ENCODE results near the gene BAD. TPM values are rescaled to one million over a fixed set of nuclear protein-coding genes. Genes with fewer than 3 reads are reported as not detected.

BAD gene
- total and polyA plus RNA-seq, 2 of the 13 experiments (the other 11 are each of a cell fraction or from before 2014, with no cell fraction given): 17.9 to 28.5 TPM

DNA sequence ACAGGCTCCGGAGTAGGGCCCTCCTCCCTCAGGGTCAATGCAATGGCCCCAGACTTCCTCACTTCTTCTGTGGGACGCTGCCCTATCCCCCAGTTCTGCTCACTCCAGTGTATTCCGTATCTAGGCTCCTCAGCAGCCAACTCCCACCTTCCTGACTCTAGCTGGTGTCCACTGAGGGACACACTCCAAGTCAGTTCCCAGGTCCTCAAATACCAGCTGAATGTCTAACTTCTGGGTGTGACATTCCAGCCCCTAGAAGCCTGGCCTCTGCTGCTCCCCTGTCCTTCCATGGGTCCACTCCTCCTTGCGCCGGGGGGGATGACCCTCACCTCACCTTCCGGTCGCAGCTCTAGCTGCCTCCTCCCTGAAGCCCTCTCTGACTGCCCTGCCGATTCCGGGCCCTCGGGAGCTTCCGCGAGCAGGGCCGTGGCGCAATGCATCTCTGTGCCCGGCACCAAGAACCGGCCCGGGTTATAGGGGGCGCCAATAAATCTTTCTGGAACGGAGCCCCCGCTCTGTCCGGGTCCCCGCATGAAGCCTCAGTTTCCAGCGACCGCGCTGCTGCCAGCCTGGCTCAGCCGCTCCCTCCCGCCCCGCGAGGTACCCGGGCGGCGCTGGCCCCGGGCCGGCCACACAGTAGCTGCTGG is 15.4 kb downstream of the BAD start (continued):
- TF ChIP-seq RFXAP (CRISPR knock-in tag; IDR thresholded peaks at IDR 0.05; ENCODE audit: borderline replicate concordance) (no peak), ZNF530 (CRISPR knock-in tag; IDR thresholded peaks at IDR 0.05; ENCODE audit: low read depth) (no peak), SALL1 (CRISPR knock-in tag; IDR thresholded peaks at IDR 0.05) (no peak), PHB2 (IDR thresholded peaks at IDR 0.05; ENCODE audit: partially characterized antibody) (no peak), PHF8 (CRISPR knock-in tag; IDR thresholded peaks at IDR 0.05) (0 out of 2 replicates have a peak, but pooled peaks have one; percentile 47), ZFAT (CRISPR knock-in tag; conservative IDR thresholded peaks at IDR 0.05) (no peak), ZFP1 (CRISPR knock-in tag; IDR thresholded peaks at IDR 0.05) (no peak), SRSF9 (IDR thresholded peaks at IDR 0.05; ENCODE audit: borderline replicate concordance, insufficient read depth, low read depth, low read length, poor library complexity, severe bottlenecking) (no peak), PHF5A (CRISPR knock-in tag; IDR thresholded peaks at IDR 0.05; ENCODE audit: low read depth, unreplicated experiment) (no peak)
- TF ChIP-seq, protein P1, sequence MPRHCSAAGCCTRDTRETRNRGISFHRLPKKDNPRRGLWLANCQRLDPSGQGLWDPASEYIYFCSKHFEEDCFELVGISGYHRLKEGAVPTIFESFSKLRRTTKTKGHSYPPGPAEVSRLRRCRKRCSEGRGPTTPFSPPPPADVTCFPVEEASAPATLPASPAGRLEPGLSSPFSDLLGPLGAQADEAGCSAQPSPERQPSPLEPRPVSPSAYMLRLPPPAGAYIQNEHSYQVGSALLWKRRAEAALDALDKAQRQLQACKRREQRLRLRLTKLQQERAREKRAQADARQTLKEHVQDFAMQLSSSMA (CRISPR knock-in tag; IDR thresholded peaks at IDR 0.05): no peak
- TF ChIP-seq, protein P2, sequence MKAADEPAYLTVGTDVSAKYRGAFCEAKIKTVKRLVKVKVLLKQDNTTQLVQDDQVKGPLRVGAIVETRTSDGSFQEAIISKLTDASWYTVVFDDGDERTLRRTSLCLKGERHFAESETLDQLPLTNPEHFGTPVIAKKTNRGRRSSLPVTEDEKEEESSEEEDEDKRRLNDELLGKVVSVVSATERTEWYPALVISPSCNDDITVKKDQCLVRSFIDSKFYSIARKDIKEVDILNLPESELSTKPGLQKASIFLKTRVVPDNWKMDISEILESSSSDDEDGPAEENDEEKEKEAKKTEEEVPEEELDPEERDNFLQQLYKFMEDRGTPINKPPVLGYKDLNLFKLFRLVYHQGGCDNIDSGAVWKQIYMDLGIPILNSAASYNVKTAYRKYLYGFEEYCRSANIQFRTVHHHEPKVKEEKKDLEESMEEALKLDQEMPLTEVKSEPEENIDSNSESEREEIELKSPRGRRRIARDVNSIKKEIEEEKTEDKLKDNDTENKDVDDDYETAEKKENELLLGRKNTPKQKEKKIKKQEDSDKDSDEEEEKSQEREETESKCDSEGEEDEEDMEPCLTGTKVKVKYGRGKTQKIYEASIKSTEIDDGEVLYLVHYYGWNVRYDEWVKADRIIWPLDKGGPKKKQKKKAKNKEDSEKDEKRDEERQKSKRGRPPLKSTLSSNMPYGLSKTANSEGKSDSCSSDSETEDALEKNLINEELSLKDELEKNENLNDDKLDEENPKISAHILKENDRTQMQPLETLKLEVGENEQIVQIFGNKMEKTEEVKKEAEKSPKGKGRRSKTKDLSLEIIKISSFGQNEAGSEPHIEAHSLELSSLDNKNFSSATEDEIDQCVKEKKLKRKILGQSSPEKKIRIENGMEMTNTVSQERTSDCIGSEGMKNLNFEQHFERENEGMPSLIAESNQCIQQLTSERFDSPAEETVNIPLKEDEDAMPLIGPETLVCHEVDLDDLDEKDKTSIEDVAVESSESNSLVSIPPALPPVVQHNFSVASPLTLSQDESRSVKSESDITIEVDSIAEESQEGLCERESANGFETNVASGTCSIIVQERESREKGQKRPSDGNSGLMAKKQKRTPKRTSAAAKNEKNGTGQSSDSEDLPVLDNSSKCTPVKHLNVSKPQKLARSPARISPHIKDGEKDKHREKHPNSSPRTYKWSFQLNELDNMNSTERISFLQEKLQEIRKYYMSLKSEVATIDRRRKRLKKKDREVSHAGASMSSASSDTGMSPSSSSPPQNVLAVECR (CRISPR knock-in tag; IDR thresholded peaks at IDR 0.05; ENCODE audit: borderline replicate concordance): no peak
- TF ChIP-seq, protein P3, sequence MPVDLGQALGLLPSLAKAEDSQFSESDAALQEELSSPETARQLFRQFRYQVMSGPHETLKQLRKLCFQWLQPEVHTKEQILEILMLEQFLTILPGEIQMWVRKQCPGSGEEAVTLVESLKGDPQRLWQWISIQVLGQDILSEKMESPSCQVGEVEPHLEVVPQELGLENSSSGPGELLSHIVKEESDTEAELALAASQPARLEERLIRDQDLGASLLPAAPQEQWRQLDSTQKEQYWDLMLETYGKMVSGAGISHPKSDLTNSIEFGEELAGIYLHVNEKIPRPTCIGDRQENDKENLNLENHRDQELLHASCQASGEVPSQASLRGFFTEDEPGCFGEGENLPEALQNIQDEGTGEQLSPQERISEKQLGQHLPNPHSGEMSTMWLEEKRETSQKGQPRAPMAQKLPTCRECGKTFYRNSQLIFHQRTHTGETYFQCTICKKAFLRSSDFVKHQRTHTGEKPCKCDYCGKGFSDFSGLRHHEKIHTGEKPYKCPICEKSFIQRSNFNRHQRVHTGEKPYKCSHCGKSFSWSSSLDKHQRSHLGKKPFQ (CRISPR knock-in tag; IDR thresholded peaks at IDR 0.05; ENCODE audit: insufficient replicate concordance): no peak
- TF ChIP-seq, protein P4, sequence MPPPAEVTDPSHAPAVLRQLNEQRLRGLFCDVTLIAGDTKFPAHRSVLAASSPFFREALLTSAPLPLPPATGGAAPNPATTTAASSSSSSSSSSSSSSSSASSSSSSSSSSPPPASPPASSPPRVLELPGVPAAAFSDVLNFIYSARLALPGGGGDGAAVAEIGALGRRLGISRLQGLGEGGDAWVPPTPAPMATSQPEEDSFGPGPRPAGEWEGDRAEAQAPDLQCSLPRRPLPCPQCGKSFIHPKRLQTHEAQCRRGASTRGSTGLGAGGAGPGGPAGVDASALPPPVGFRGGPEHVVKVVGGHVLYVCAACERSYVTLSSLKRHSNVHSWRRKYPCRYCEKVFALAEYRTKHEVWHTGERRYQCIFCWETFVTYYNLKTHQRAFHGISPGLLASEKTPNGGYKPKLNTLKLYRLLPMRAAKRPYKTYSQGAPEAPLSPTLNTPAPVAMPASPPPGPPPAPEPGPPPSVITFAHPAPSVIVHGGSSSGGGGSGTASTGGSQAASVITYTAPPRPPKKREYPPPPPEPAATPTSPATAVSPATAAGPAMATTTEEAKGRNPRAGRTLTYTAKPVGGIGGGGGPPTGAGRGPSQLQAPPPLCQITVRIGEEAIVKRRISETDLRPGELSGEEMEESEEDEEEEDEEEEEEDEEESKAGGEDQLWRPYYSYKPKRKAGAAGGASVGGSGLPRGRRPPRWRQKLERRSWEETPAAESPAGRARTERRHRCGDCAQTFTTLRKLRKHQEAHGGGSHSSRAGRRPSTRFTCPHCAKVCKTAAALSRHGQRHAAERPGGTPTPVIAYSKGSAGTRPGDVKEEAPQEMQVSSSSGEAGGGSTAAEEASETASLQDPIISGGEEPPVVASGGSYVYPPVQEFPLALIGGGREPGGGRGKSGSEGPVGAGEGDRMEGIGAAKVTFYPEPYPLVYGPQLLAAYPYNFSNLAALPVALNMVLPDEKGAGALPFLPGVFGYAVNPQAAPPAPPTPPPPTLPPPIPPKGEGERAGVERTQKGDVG (CRISPR knock-in tag; IDR thresholded peaks at IDR 0.05; ENCODE audit: borderline replicate concordance): no peak
- TF ChIP-seq, protein P5, sequence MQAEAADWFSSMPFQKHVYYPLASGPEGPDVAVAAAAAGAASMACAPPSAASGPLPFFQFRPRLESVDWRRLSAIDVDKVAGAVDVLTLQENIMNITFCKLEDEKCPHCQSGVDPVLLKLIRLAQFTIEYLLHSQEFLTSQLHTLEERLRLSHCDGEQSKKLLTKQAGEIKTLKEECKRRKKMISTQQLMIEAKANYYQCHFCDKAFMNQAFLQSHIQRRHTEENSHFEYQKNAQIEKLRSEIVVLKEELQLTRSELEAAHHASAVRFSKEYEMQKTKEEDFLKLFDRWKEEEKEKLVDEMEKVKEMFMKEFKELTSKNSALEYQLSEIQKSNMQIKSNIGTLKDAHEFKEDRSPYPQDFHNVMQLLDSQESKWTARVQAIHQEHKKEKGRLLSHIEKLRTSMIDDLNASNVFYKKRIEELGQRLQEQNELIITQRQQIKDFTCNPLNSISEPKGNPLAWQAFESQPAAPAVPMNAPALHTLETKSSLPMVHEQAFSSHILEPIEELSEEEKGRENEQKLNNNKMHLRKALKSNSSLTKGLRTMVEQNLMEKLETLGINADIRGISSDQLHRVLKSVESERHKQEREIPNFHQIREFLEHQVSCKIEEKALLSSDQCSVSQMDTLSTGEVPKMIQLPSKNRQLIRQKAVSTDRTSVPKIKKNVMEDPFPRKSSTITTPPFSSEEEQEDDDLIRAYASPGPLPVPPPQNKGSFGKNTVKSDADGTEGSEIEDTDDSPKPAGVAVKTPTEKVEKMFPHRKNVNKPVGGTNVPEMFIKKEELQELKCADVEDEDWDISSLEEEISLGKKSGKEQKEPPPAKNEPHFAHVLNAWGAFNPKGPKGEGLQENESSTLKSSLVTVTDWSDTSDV (CRISPR knock-in tag; IDR thresholded peaks at IDR 0.05): no peak
